DND-41 (cell line): Measurements from ENCODE around the gene SPTBN4.
"Not testable (repeated sequence)": the region's sequence is repeated elsewhere in the genome, so short reads cannot be mapped to it uniquely, and the experiment has no call there.

Experiments used
- ATAC-seq: fragments of 200-7000 bp; cut with Tn5 transposase; 3 replicates; pipeline ENCODE4 v1.9.1; 2021; ENCODE audit warnings: low read depth; ENCODE audit not compliant: insufficient read depth
- DNase-seq: peaks from one replicate; pipeline ENCODE4 v3.0.0-alpha.2; 2020
- H2AFZ ChIP-seq: 2 replicates; pipeline ENCODE4 v1.6.0; 2012; ENCODE audit warnings: low read depth, low read length
- H3K27ac ChIP-seq: 2 replicates; pipeline ENCODE4 v1.5.1; 2012; ENCODE audit warnings: low read length, inconsistent platforms
- H3K27me3 ChIP-seq: fragments of 200-600 bp; sonication (generic); 2 replicates; pipeline ENCODE4 v1.6.0; 2012; ENCODE audit warnings: low read length, mild to moderate bottlenecking, inconsistent platforms; ENCODE audit not compliant: insufficient read depth, poor library complexity
- H3K36me3 ChIP-seq: 2 replicates; pipeline ENCODE4 v1.5.1; 2012; ENCODE audit warnings: low read length, inconsistent platforms; ENCODE audit not compliant: insufficient read depth
- H3K4me1 ChIP-seq: 2 replicates; pipeline ENCODE4 v1.5.1; 2012; ENCODE audit warnings: mild to moderate bottlenecking, low read length; ENCODE audit not compliant: insufficient read depth
- H3K4me2 ChIP-seq: 2 replicates; pipeline ENCODE4 v1.6.0; 2012; ENCODE audit warnings: mild to moderate bottlenecking, moderate library complexity, low read length, inconsistent platforms; ENCODE audit not compliant: insufficient read depth
- H3K4me3 ChIP-seq, 2 experiments: fragments of 200-600 bp in 1 of 2; shearing (Covaris generic) in 1 of 2; 2 replicates each; pipeline ENCODE4 v1.5.1; 2012 to 2016; ENCODE audit warnings: inconsistent platforms in 2 of 2, low read length in 2 of 2, mild to moderate bottlenecking in 2 of 2, low read depth in 1 of 2, moderate library complexity in 1 of 2
- H3K79me2 ChIP-seq: 2 replicates; pipeline ENCODE4 v1.6.0; 2012; ENCODE audit warnings: low read length, inconsistent platforms; ENCODE audit not compliant: insufficient read depth
- H3K9ac ChIP-seq: 2 replicates; pipeline ENCODE4 v1.6.0; 2012; ENCODE audit warnings: low read depth, mild to moderate bottlenecking, inconsistent platforms, low read length, moderate library complexity
- H3K9me3 ChIP-seq: 2 replicates; pipeline ENCODE4 v1.5.1; 2012; ENCODE audit warnings: low read length, moderate library complexity, mild to moderate bottlenecking, inconsistent platforms; ENCODE audit not compliant: insufficient read depth, severe bottlenecking
- H4K20me1 ChIP-seq: 2 replicates; pipeline ENCODE4 v1.6.0; 2012; ENCODE audit warnings: low read length; ENCODE audit not compliant: insufficient read depth
- CTCF ChIP-seq: IDR thresholded peaks from 2 replicates; pipeline ENCODE4 v1.5.1; 2012; ENCODE audit warnings: borderline replicate concordance, low read length, moderate library complexity, mild to moderate bottlenecking; ENCODE audit not compliant: poor library complexity, severe bottlenecking; ENCODE audit errors: extremely low read depth
- EZH2 ChIP-seq: IDR thresholded peaks from 3 replicates; pipeline ENCODE4 v1.6.1; 2012; ENCODE audit warnings: borderline replicate concordance, low read depth, mild to moderate bottlenecking, moderate library complexity, low read length, inconsistent platforms; ENCODE audit not compliant: severe bottlenecking

The SPTBN4 gene

GRCh38 chr19:40622773-40623075, 155.9 kb downstream of the SPTBN4 start:
- Histone ChIP-seq H3K79me2 (no peaks in the 10 kb centered on the region), H3K4me3 (no peak overlapping the region), H3K9ac (no peak overlapping the region), H2AFZ (no peak overlapping the region), H3K4me2 (no peak overlapping the region), H3K27me3 (no peaks in the 10 kb centered on the region), H3K9me3 (no peaks in the 10 kb centered on the region), H4K20me1 (no peaks in the 10 kb centered on the region), H3K36me3 (no peaks in the 10 kb centered on the region), H3K27ac (no peak overlapping the region), H3K4me1 (no peaks in the 10 kb centered on the region)
- no peak for TF ChIP-seq CTCF
- TF ChIP-seq EZH2 = no peak
- ATAC-seq (no peak), DNase-seq (no peak)

GRCh38 chr19:40623403-40624251, 156.8 kb downstream of the SPTBN4 start:
- Histone ChIP-seq H3K79me2 (no peaks in the 10 kb centered on the region), H4K20me1 (no peaks in the 10 kb centered on the region), H3K9ac (no peak overlapping the region), H3K27me3 (no peaks in the 10 kb centered on the region), H3K36me3 (no peaks in the 10 kb centered on the region), H3K4me1 (no peaks in the 10 kb centered on the region), H3K4me3 (no peak overlapping the region), H3K9me3 (no peaks in the 10 kb centered on the region), H3K27ac (no peak overlapping the region), H2AFZ (no peak overlapping the region), H3K4me2 (no peak overlapping the region)
- ATAC-seq = no peak
- TF ChIP-seq EZH2 (no peak), CTCF (no peak)
- peak; percentile 21 for DNase-seq

GRCh38 chr19:40624369-40625153, 157.8 kb downstream of the SPTBN4 start:
- ATAC-seq, H3K4me1 ChIP-seq, H3K79me2 ChIP-seq, H3K9me3 ChIP-seq, H3K27ac ChIP-seq, H3K27me3 ChIP-seq, H3K36me3 ChIP-seq, H3K9ac ChIP-seq, H2AFZ ChIP-seq, H3K4me3 ChIP-seq, H3K4me2 ChIP-seq, H4K20me1 ChIP-seq, DNase-seq: not testable (repeated sequence)

GRCh38 chr19:40625406-40626120, 158.8 kb downstream of the SPTBN4 start:
- no peaks in the 10 kb centered on the region for H3K9me3 ChIP-seq
- H2AFZ ChIP-seq = no peak overlapping the region
- TF ChIP-seq CTCF (no peak), EZH2 (no peak)
- H3K36me3 ChIP-seq = no peaks in the 10 kb centered on the region
- ATAC-seq (no peak), DNase-seq (no peak)
- H3K27me3 ChIP-seq = no peaks in the 10 kb centered on the region
- no peak overlapping the region for H3K4me2 ChIP-seq
- H3K4me3 ChIP-seq = no peak overlapping the region
- no peaks in the 10 kb centered on the region for H3K4me1 ChIP-seq
- no peaks in the 10 kb centered on the region for H4K20me1 ChIP-seq
- H3K9ac ChIP-seq = no peak overlapping the region
- H3K27ac ChIP-seq = no peak overlapping the region
- H3K79me2 ChIP-seq = no peaks in the 10 kb centered on the region
